Measurements from ENCODE around the gene MGAT3. TPM values are rescaled to one million over a fixed set of nuclear protein-coding genes. Genes with fewer than 3 reads are reported as not detected.

MGAT3 gene
- total and polyA plus RNA-seq, 2 of the 8 experiments (the other 6 are each of a cell fraction or from before 2014, with no cell fraction given): 4.3 to 9.2 TPM

DNA sequence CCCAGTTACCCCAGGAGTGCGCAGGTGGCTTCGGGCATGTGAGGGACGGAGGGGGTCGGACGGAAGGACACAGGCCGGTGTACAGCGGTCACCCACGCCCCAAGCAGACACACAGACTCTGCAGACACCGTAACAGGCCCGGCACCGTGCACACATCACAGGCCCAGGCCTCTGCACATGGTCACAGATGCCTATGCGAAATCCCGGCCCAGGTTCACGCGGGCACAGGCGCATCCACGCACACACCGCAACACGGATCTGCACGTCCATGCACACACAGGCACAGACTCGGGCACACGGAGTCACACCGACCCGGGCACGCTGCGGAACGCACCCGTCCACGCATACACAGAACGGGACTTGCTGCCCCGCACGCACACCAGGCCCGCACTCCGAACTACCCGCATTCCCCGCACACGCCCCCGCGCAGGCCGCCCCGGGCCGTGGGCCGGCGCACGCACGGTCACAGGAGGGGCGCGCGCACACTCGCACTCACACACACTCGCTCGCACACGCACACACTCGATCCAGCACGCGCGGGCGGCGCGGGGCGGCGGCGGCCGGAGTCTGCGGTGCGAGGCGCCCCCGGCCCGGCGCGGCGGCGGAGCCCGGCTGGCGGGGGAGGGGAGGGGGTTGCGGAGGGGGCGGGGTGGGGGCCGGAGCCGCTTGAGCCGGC, at the start of gene MGAT3 (continued):
- TF ChIP-seq CEBPB (IDR thresholded peaks at IDR 0.05; ENCODE audit: low read depth, low read length) (no peak), NRF1 (IDR thresholded peaks at IDR 0.05; ENCODE audit: low read depth, low read length) (no peak), ASH2L (IDR thresholded peaks at IDR 0.05; ENCODE audit: low read length) (no peak), HDAC6 (IDR thresholded peaks at IDR 0.05; ENCODE audit: low read depth, low read length) (no peak), RFX5 (IDR thresholded peaks at IDR 0.05; ENCODE audit: borderline replicate concordance, low read depth, low read length) (no peak), RBBP5 (IDR thresholded peaks at IDR 0.05; ENCODE audit: borderline replicate concordance, low read depth, low read length) (peak; percentile 54; the same call in 1 of the 2 replicates), TCF12 (IDR thresholded peaks at IDR 0.05; ENCODE audit: low read depth, low read length) (no peak), SUZ12 (IDR thresholded peaks at IDR 0.05; ENCODE audit: low read length) (peak; percentile 29; the same call in 1 of the 2 replicates), RAD21 (IDR thresholded peaks at IDR 0.05 in 1 of 2, conservative IDR thresholded peaks at IDR 0.05 in 1 of 2; ENCODE audit: low read depth in 2 of 2, low read length in 2 of 2) (no peak), SIN3A (conservative IDR thresholded peaks at IDR 0.05 in 1 of 2, IDR thresholded peaks at IDR 0.05 in 1 of 2; ENCODE audit: low read depth in 1 of 2, low read length in 2 of 2) (no peak), CTBP2 (IDR thresholded peaks at IDR 0.05; ENCODE audit: borderline replicate concordance, insufficient read depth, insufficient read length, low read length) (no peak), GABPA (IDR thresholded peaks at IDR 0.05; ENCODE audit: borderline replicate concordance, insufficient read depth, low read length) (no peak), SP1 (IDR thresholded peaks at IDR 0.05; ENCODE audit: low read depth, low read length) (no peak), EP300 (IDR thresholded peaks at IDR 0.05; ENCODE audit: borderline replicate concordance in 1 of 2, low read depth in 2 of 2, low read length in 2 of 2) (no peak), KDM1A (IDR thresholded peaks at IDR 0.05; ENCODE audit: borderline replicate concordance, low read length) (peak; percentile 45; the same call in 1 of the 2 replicates)
- TF ChIP-seq, protein P1, sequence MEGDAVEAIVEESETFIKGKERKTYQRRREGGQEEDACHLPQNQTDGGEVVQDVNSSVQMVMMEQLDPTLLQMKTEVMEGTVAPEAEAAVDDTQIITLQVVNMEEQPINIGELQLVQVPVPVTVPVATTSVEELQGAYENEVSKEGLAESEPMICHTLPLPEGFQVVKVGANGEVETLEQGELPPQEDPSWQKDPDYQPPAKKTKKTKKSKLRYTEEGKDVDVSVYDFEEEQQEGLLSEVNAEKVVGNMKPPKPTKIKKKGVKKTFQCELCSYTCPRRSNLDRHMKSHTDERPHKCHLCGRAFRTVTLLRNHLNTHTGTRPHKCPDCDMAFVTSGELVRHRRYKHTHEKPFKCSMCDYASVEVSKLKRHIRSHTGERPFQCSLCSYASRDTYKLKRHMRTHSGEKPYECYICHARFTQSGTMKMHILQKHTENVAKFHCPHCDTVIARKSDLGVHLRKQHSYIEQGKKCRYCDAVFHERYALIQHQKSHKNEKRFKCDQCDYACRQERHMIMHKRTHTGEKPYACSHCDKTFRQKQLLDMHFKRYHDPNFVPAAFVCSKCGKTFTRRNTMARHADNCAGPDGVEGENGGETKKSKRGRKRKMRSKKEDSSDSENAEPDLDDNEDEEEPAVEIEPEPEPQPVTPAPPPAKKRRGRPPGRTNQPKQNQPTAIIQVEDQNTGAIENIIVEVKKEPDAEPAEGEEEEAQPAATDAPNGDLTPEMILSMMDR (IDR thresholded peaks at IDR 0.05; ENCODE audit: control extremely low read depth in 1 of 3, insufficient read depth in 1 of 3, low read depth in 1 of 3, low read length in 3 of 3): no peak
- TF ChIP-seq, protein P2, sequence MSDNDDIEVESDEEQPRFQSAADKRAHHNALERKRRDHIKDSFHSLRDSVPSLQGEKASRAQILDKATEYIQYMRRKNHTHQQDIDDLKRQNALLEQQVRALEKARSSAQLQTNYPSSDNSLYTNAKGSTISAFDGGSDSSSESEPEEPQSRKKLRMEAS (IDR thresholded peaks at IDR 0.05): no peak

Data from H1 (cell line).